Omental fat pad (tissue), 4 donors: ENCODE measurements around the gene PDE3A. TPM values are rescaled to one million over a fixed set of nuclear protein-coding genes. Genes with fewer than 3 reads are reported as not detected.

ENCODE experiments used
- ATAC-seq: fragments of 150-250 bp; one replicate; pipeline ENCODE4 v1.9.1; 2016; ENCODE audit warnings: mild to moderate bottlenecking, moderate library complexity; ENCODE audit not compliant: low FRiP score
- DNase-seq: peaks from one replicate; pipeline ENCODE4 v3.0.0-alpha.2; 2019; ENCODE audit warnings: low spot score
- CTCF ChIP-seq, 3 donors: fragments of 450-650 bp; IDR thresholded peaks; one replicate each; pipeline ENCODE4 v1.5.1; 2016 to 2017; ENCODE audit warnings: antibody characterized with exemption in 3 of 3, mild to moderate bottlenecking in 3 of 3, moderate library complexity in 2 of 3
- total RNA-seq, 4 donors: library from RNA; depleted of rRNA; stranded (reverse); fragments of >200 nt; gene quantifications; one replicate each; pipeline ENCODE4 v1.1.0, GENCODE V29; 2016

Gene PDE3A
- total RNA-seq, 4 donors from 2014 or later = 10.9 to 18.6 (median 13.7) TPM

GRCh38 chr12:20404576-20405346 is 36.4 kb downstream of the PDE3A start:
- no peak for TF ChIP-seq CTCF (IDR thresholded peaks at IDR 0.05)
- DNase-seq (peak; percentile 33), ATAC-seq (no peak)

- no peak for ATAC-seq
- no peak for TF ChIP-seq CTCF (IDR thresholded peaks at IDR 0.05)
- DNase-seq = no peak
Measured at GRCh38 chr12:20409607-20410377, 41.5 kb downstream of the PDE3A start.

- DNase-seq (no peak), ATAC-seq (no peak)
- TF ChIP-seq CTCF (IDR thresholded peaks at IDR 0.05) = no peak
Measured at GRCh38 chr12:20410734-20411133, 42.4 kb downstream of the PDE3A start.

GRCh38 chr12:20411345-20411744 is 43.0 kb downstream of the PDE3A start:
- ATAC-seq (no peak), DNase-seq (no peak)
- TF ChIP-seq CTCF (IDR thresholded peaks at IDR 0.05) = no peak

GRCh38 chr12:20415028-20415427 is 46.7 kb downstream of the PDE3A start:
- TF ChIP-seq CTCF (IDR thresholded peaks at IDR 0.05) = no peak
- ATAC-seq = no peak

GRCh38 chr12:20415641-20416040 is 47.3 kb downstream of the PDE3A start:
- DNase-seq (no peak), ATAC-seq (no peak)
- TF ChIP-seq CTCF (IDR thresholded peaks at IDR 0.05) = no peak

More at GRCh38 chr12:20415028-20415427, 46.7 kb downstream of the PDE3A start:
- DNase-seq = no peak
